HG03108 (cell line): ENCODE measurements around the gene MYL6B.
A peak's percentile ranks its signal among the peaks of the same experiment; 100 is the strongest.
"Not testable (repeated sequence)": the region's sequence is repeated elsewhere in the genome, so short reads cannot be mapped to it uniquely, and the experiment has no call there.

Experiments used
- ATAC-seq: cut with Tn5 transposase; IDR thresholded peaks from one replicate; pipeline ENCODE4 v1.9.1; 2021; ENCODE audit warnings: moderate library complexity; ENCODE audit not compliant: unreplicated experiment

Gene MYL6B

DNA sequence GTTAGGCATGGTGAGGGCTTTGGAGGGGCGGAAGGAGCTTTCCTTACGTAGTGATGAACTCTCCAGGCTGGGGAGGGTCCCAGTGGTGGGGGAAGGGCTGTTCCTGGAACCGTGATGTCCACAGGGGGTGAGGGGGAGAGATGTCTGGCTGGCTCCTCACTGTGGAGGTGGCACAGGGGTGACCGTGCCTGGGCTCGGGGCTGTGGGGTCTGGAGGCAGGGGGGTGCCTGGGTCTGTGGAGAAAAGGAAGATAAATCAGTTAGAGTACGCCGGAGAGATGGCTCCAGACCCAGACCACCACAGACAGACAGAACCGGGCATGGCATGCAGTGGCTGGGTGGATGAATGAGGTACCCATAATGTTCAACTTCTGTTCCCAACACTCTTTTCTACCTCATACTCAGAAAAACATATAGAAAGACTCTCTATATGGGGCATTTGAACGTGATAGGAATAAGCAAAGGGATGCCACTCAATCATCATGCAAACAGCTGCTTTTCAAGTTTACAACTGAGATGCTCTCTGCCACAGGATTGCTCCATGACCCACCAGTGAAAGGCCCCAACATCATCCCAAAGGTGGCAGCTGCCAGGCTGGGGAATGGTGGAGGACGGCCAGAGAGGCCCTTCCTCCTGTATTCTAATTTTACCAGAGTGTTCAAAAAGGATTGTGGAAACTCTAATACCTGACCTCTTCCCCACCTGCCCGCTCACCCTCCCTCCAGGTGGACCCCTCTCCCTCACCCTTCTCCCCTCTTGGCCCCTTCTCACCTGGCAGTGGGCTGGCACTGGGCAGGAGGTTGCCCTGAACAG lies 11.4 kb downstream of the MYL6B start:
- no peak for ATAC-seq

GRCh38 chr12:56164345-56164729 lies 11.9 kb downstream of the MYL6B start:
- no peak for ATAC-seq

GRCh38 chr12:56165369-56165768 lies 13.0 kb downstream of the MYL6B start:
- no peak for ATAC-seq

DNA sequence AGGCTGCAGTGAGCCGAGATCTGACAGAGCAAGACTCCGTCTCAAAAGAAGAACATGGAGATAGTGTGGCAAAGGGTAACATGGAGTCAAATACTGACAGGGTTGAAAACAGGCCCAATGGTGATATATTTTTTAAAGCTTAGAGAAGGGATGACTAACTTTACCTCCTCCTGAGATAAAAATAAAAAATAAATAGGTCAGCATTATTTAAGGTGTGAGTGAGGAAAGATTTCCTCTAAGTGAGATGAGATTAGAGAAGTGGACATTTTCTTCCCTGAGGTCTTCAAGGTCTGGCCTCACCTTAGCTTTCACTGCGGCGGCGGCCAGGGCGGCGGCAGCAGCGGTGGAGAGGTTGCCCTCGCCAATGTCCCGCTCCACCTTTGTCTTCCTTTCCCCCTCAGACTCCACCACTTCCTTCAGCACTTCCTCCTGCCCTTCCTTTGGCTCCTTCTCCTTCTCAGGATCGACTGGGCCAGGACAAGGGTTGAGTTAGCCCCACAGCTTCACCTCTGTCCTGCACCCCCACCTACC lies 16.9 kb downstream of the MYL6B start:
- ATAC-seq: no peak

GRCh38 chr12:56172839-56173238 lies 20.5 kb downstream of the MYL6B start:
- ATAC-seq: no peak

DNA sequence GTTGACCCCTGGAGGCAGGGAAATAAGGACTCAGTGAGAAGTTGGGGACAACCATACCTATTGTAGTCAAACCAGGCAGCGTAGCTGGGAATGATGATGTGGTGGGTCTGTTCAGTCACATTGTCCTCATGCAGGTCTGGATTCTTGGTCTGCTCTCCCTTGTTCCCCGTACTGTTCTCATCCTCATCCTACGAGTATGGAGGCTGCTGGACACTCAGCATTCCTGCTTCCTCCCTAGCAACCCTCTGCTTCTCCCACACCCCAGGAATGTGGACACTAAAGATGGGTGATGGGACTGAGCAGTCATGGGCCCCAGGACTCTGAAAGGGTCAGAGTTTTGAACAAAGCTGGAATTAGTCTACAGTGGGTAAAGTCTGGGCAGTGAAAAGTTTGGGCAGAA lies 26.0 kb downstream of the MYL6B start:
- ATAC-seq: no peak

- ATAC-seq: no peak
These were observed 34.6 kb downstream of the MYL6B start for GRCh38 chr12:56186957-56187356.

- no peak for ATAC-seq
These were observed 35.9 kb downstream of the MYL6B start for GRCh38 chr12:56188131-56188777.

GRCh38 chr12:56188778-56189098 lies 36.4 kb downstream of the MYL6B start:
- ATAC-seq: no peak

GRCh38 chr12:56189099-56189917 lies 36.9 kb downstream of the MYL6B start, which contains the start of gene SMARCC2:
Gene SMARCC2, minus strand, starts transcription at chr12:56189483. Its CDS starts 22 bp downstream, at chr12:56189461.
- peak; percentile 78 for ATAC-seq

DNA sequence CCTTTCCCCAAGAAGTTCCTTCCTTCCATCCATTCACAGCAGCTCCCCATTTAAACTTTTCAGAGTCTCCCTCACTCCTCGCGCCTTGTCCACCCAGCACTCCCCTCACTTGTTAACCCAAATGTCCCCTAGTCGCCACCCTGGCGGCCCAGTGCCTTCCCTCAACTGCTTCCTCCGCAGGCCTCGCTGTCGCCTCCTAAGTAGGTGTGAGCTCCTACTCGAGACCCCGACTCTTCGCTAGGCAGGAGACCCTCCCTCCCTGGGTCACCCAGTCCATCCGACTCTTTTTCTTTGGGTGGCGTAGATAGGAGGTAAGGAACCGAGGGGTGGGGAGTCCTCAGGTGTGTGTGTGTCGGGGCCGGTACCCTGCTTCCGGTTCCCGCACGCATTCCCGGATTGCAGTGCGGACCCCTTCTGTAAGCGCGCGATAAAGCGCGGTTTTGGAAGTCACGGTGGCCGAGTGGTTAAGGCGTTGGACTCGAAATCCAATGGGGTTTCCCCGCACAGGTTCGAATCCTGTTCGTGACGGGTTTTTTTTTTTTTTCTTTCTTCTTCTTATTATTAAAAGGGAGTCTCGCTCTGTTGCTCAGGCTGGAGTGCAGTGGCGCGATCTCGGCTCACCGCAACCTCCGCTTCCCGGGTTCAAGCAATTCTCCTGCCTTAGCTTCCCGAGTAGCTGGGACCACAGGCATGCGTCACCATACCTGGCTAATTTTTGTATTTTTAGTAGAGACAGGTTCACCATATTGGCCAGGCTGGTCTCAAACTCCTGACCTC lies 37.7 kb downstream of the MYL6B start:
- peak; percentile 21 for ATAC-seq

DNA sequence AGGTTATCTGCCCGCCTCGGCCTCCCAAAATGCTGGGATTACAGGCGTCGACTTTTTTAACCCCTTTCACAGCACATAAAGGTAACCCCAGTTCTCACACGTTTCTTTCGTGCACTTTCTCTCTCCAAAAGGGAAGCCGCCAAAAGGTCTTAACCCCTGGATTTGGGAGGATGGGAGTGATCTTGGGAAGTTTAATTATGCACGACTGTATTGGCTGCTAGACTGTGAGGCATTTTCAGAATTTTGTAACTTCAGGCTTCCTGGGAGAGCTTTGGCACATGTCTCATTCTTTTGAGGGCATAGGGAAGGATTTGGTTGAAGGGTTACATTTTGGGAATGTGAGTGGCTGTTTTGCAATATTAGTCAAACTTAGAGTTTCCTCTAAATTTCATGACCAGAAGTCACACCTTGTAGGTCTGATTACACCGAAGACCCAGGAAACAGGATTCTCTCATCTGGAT lies 38.3 kb downstream of the MYL6B start:
- ATAC-seq: no peak

DNA sequence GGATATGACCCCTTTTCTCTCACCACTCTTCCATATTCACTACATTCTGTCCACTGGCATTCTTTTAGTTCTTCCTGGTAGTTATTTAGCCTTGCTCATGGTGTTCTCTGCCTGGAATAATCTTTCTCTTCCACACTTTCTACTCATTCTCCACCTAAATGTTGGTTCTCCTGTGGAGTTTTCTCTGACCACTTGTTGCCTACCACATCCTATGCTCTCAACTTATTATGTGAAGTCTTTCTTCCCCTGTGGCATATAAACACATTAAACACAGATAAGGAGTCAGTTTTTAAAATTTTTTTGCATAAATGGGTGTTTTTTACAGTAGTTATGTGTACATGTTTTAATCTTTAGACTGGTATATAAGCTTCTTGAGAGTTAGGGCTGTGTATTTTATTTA lies 40.2 kb downstream of the MYL6B start:
- ATAC-seq: no peak

- ATAC-seq: no peak
These were observed 40.7 kb downstream of the MYL6B start for GRCh38 chr12:56193025-56193578.

DNA sequence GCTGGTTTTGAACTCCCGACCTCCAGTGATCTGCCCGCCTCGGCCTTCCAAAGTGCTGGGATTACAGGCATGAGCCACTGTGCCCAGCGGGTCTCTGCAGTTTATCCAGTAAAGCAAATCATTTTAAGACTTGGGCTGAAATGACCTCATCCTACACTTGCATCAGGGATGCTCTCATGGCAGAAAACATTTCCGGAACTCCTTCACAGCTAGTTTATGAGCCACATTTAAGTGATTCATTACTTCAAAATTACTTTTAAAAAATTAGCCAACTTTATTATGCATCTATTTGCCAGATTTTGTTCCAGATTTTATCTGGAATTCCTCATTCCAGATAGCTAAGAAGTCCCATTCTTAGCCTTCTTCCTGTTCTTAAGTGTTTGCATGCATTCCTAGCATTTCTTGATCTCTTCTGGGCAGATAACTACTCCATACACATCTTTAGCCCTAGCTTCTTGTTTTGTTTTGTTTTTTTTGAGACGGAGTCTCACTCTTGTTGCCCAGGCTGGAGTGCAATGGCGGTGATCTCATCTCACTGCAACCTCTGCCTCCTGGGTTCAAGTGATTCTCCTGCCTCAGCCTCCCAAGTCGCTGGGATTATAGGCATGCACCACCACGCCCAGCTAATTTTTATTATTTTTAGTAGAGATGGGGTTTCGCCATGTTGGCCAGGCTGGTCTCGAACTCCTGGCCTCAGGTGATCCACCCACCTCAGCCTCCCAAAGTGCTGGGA lies 44.6 kb downstream of the MYL6B start:
- ATAC-seq: not testable (repeated sequence)

DNA sequence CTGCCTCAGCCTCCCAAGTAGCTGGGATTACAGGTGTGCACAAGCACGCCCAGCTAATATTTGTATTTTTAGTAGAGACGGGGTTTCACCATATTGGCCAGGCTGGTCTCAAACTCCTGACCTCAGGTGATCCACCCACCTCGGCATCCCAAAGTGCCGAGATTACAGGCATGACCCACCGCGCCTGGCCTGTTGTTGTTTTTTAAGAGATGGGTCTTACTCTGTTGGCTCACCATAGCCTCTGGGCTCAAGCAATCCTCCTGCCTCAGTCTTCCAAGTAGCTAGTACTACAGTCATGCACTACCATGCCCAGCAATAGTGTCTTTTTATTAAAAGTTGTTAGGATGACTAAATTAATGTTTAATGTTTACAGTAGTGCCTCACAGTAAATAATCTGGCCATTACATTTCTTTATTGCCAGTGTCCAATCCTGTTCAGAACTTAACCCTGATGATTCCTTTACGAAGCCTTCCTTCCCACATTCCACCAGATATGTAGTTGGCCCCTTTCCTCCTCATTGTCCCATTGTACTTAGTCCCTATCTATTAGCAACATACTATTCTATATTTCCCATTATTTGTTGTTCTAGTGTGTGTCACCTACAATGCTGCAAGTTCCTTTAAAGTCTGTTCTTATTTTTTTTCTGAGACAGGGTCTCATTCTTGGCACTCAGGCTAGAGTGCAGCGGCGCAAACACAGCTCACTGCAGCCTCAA lies 45.7 kb downstream of the MYL6B start:
- no peak for ATAC-seq

DNA sequence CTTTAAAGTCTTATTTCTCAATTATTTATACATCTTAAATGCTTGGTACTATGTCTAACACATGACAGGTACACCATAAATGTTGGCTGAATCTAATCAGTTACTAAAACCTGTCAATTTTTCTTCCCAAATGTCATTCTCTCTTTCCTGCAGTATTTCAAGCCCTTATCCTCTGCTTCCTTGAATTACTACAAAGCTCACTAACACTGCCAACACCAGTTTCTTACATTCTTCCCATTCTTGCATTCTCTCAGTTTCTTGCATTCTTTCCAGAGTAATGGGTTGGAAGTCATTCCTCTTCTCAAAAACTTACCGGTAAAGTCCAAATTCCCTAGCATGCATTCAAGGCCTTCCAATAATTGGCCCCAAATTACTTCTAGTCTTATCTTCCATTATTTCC lies 46.4 kb downstream of the MYL6B start:
- ATAC-seq: no peak

DNA sequence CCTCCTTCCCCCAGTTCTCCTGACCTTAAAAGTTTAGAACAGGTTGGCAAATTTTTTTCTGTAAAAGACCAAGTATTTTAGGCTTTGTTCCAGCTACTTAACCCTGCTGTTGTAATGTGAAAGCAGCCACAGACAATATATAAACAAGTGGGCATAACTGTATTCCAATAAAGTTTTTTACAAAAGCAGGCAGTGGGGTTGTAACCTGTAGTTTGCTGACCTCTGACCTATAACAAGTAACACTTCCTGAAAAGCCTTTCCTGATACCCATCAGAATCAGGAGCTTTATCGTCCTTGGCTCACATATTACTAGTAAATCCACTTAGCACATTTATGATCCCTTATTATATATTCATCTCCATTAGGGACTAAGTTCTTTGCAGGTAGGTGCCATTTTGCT lies 50.0 kb downstream of the MYL6B start:
- ATAC-seq: no peak

DNA sequence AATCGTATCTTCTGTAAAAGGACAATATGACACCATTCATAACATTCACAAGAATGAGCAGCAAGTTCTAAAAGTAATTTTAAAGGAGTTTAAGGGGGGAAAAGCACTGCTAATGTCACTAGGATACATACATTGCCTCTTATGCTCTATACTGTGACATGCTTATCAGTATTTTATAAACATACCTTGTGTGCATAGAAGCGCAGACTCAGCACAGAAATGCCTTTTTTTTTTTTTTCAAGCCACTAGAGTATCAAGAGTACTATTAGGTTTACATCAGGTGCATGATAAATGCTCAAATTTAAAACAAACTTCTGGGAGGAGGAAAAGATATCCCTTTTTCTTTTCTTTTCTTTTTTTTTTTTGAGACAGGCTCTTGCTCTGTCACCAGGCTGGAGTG lies 50.5 kb downstream of the MYL6B start:
- no peak for ATAC-seq
